Mesodermal cell (in vitro differentiated cells): ENCODE results near the gene SORT1.

Source experiments
- H3K27ac ChIP-seq: 2 replicates; pipeline ENCODE4 v1.7.0; 2013; ENCODE audit warnings: mild to moderate bottlenecking, low read depth, low read length, moderate library complexity; ENCODE audit not compliant: severe bottlenecking
- H3K36me3 ChIP-seq: 2 replicates; pipeline ENCODE4 v1.7.1; 2013; ENCODE audit warnings: mild to moderate bottlenecking, low read length, moderate library complexity; ENCODE audit not compliant: control insufficient read depth, insufficient read depth
- H3K4me1 ChIP-seq: one replicate; pipeline ENCODE4 v1.7.1; 2013; ENCODE audit warnings: mild to moderate bottlenecking, low read length; ENCODE audit not compliant: insufficient read depth, control insufficient read depth, poor library complexity, severe bottlenecking
- H3K4me3 ChIP-seq: 2 replicates; pipeline ENCODE4 v1.7.0; 2013; ENCODE audit warnings: low read length, control low read depth, mild to moderate bottlenecking; ENCODE audit not compliant: insufficient read depth, poor library complexity, severe bottlenecking; ENCODE audit errors: extremely low read depth
- H3K9me3 ChIP-seq: 2 replicates; pipeline ENCODE4 v1.7.1; 2013; ENCODE audit warnings: mild to moderate bottlenecking, low read length, moderate library complexity; ENCODE audit not compliant: control insufficient read depth
- WGBS, 2 experiments: methylation state at CpG; one replicate each; pipeline ENCODE4 v1.1.5; 2013; ENCODE audit warnings: missing lambda C conversion rate in 2 of 2; ENCODE audit not compliant: insufficient coverage in 2 of 2; 5-methylcytosine and 5-hydroxymethylcytosine counted together

The SORT1 gene

DNA sequence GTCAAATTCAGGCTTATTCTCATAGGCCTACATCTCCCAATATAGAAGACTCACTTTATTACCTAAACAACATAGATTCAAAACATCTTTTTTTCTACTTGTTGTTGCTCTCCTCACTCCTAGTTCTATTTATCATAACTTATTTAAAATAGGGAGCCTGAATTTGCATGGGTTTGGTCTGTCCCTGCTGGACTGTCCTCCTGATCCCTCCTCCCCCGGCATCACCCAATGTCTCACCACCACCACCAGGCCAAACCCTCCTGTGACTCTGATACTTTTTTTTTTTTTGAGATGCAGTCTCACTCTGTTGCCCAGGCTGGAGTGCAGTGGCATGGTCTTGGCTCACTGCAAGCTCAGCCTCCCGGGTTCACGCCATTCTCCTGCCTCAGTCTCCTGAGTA is 59.1 kb downstream of the SORT1 start:
- Histone ChIP-seq H3K4me3 (no peak overlapping the region), H3K9me3 (peaks cover 1% of the 10 kb centered on the region), H3K4me1 (no peaks in the 10 kb centered on the region), H3K36me3 (peaks cover 32% of the 10 kb centered on the region), H3K27ac (no peak overlapping the region)
- WGBS, 2 experiments: 91 to 100% methylated on average over 2 to 3 of the region's 3 CpGs

DNA sequence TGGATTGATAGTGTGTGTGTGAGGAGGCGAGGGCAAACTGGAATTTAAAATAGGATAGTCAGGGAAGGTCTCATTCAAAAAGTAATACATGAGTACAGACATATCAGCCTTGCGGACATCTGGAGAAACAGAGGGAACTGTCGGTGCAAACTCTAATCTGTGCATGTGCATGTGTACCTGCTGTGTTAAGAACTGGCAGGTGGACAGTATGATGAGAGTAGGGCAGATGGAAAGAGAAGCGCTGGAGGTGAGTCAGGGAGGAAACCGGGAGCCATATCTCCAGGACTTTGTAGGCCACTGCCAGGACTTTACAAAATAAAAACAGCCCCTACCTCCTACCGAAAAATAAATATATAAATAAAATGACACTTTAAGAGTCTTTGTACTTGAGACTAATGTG is 59.6 kb downstream of the SORT1 start:
- 93 to 100% methylated on average over 3 of the region's 6 CpGs for WGBS, 2 experiments
- no peak overlapping the region for H3K27ac ChIP-seq
- peaks cover 6% of the 10 kb centered on the region for H3K9me3 ChIP-seq
- H3K36me3 ChIP-seq: peaks cover 37% of the 10 kb centered on the region
- no peak overlapping the region for H3K4me3 ChIP-seq
- H3K4me1 ChIP-seq: no peaks in the 10 kb centered on the region

DNA sequence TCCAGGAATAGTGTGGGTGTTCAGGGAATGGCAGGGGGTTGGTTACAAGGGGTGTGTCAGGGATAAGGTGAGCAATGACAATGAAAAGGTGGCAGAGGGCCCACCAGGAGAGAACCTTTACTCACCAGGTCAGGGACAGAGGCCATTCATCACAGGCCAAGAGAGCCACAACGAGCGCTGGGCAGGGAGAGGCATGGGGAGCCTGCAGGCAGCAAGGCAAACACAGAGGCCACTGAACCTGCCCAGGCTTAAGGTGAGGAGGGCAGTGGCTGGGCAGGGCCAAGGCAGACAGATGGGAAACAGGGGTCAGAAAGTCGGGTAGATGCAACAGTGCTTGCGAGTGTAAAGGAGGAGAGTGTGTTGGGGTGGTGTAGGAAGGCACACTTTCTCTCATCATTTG is 62.6 kb downstream of the SORT1 start:
- Histone ChIP-seq H3K27ac (no peak overlapping the region), H3K9me3 (peaks cover 25% of the 10 kb centered on the region), H3K4me3 (no peak overlapping the region), H3K4me1 (no peaks in the 10 kb centered on the region), H3K36me3 (peaks cover 26% of the 10 kb centered on the region)
- 80 to 86% methylated on average over 1 to 2 of the region's 4 CpGs for WGBS, 2 experiments

DNA sequence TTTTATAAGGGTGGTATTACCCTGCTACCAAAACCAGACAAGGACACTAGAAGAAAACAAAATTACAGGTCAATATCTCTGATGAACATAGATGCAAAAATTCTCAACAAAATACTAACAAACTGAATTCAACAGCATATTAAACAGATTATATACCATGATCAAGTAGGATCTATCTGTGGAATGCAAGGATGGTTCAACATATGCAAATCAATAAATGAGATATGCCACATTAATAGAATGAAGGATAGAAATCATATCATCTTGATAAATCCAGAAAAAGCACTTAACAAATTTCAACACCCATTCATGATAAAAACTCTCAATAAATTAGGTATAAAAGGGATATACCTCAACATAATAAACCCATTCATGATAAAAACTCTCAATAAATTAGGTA is 66.6 kb downstream of the SORT1 start:
- no peak overlapping the region for H3K27ac ChIP-seq
- H3K9me3 ChIP-seq: peaks cover 28% of the 10 kb centered on the region
- H3K4me3 ChIP-seq: no peak overlapping the region
- no peaks in the 10 kb centered on the region for H3K4me1 ChIP-seq
- H3K36me3 ChIP-seq: peaks cover 33% of the 10 kb centered on the region

DNA sequence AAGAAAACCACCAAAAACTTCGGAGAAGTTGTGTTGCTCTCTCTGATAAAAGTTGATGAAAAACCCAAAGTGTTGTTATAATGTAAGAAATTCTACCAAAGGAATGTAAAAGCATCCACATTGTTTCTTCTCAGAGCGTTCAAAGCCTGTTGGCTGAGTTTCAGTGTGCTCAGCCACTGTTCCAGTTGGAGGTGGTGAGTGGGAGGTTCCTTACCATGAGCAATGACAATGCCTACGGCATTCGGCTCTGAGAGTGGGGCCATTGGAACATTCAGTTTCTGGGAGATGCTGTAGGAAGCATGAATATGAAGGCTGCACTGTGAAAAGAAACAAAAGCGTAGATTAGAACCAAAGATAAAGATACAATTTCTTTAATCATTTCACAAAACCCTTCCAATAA is 70.4 kb downstream of the SORT1 start:
- H3K27ac ChIP-seq: no peak overlapping the region
- H3K4me1 ChIP-seq: no peaks in the 10 kb centered on the region
- H3K36me3 ChIP-seq: peaks cover 19% of the 10 kb centered on the region
- 82 to 90% methylated on average over 2 to 3 of the region's 5 CpGs for WGBS, 2 experiments
- no peak overlapping the region for H3K4me3 ChIP-seq
- peaks cover 16% of the 10 kb centered on the region for H3K9me3 ChIP-seq

DNA sequence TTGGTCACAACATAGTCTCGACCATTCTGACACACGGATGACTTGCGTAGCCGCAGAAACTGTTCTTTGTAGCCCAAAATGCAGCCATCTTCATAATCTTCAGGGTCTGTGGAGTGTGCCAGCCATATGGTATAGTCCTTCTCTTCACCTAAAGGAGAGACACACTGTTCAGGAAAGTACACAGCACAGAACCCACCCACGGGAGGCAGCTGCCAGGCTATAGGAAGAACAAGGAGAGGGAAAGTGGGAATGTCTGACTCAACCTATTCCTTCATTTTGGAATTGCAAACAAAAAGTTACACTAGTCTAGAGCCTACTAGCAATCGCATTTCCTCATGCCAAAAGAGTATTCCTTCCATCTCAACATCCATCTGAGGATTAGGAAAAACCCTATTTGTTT is 74.7 kb downstream of the SORT1 start:
- Histone ChIP-seq H3K9me3 (no peaks in the 10 kb centered on the region), H3K4me1 (peaks cover 3% of the 10 kb centered on the region), H3K27ac (no peak overlapping the region), H3K36me3 (peaks cover 23% of the 10 kb centered on the region), H3K4me3 (no peak overlapping the region)
- 95 to 97% methylated on average over 4 of the region's 6 CpGs for WGBS, 2 experiments

DNA sequence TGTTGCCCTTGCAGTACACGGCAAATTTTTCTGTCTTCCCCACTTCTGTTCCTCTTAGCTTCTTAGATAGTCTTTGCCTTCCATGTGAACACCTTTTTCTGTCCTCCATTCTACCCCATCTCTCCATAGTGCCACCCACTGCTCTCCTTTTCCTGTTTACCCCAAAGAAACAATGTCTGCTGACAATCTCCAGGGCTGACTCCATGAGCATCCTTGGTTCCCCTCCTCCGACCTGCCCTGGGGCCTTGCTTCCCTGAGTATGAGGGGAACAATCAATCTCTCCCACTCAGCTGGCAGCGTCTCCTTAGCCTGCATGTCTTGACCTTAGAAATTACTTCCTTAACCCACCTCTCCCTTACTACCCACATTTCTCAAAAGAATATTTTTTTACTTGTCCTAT is 78.6 kb downstream of the SORT1 start:
- peaks cover 24% of the 10 kb centered on the region for H3K36me3 ChIP-seq
- H3K4me1 ChIP-seq: peaks cover 5% of the 10 kb centered on the region
- H3K27ac ChIP-seq: no peak overlapping the region
- 64 to 71% methylated on average over 3 of the region's 3 CpGs for WGBS, 2 experiments
- no peaks in the 10 kb centered on the region for H3K9me3 ChIP-seq
- no peak overlapping the region for H3K4me3 ChIP-seq

DNA sequence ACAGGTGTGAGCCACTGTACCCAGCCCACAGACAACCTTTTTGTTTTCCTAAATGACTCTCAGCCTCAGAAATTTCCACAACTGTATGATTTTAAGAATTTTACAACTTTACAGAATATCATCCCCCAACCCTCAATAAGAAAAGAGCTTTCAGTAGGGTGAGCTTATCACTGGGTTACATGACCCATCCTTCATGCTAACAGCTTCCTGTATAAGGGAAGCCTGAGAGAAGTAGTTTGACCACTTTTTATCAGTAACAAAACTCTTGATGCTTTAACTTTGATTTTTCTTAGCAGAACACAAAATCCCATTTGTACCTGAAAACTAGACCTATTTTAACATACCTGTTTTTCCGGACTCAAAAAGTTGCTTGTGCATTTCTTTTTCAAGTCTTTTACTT is 81.2 kb downstream of the SORT1 start:
- Histone ChIP-seq H3K36me3 (peaks cover 28% of the 10 kb centered on the region), H3K4me3 (no peak overlapping the region), H3K4me1 (peaks cover 5% of the 10 kb centered on the region), H3K9me3 (no peaks in the 10 kb centered on the region), H3K27ac (no peak overlapping the region)
- 86 to 100% methylated on average over 1 of the region's 1 CpG for WGBS, 2 experiments

DNA sequence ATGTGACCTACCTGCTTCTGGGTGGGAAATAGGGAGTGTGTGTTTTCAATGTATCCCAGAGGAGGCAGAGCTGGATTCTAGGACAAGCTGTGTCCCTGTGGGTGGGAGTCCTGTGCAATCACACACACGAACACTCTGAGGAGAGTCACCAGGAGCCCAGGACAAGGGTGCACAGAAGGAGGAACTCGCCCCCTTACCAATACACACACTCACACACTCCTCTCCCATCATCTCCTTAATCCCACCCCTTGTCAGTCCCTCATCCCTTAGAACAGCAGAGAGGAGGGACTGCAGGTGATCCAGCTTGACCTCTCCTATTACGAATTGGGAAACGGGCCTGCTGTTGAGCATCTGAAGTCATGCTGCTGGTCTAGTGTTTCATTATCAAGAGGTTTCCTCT is 82.4 kb downstream of the SORT1 start:
- H3K4me1 ChIP-seq: peaks cover 5% of the 10 kb centered on the region
- H3K36me3 ChIP-seq: peaks cover 28% of the 10 kb centered on the region
- WGBS, 2 experiments: 91 to 93% methylated on average over 3 to 4 of the region's 4 CpGs

DNA sequence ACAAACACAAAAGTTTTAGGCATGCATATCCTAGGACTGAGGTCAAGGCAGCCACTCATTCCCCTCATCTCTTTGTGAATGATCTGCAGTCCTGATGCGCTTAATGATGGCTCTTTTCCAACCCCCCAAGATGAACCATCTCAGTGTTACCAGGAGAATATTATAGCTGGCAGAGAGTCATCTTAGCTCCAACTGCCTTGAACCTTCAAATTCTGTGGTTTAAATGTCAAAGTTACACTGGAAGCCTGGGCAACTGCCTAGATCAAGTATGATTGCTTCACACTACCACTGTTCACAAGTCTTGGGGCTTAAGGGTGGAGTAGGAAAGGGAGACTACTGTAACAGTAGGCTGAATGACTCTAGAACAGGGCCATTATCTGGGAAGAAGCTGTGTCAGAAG is 82.9 kb downstream of the SORT1 start:
- no peak overlapping the region for H3K4me3 ChIP-seq
- no peaks in the 10 kb centered on the region for H3K9me3 ChIP-seq
- no peak overlapping the region for H3K27ac ChIP-seq
- peaks cover 5% of the 10 kb centered on the region for H3K4me1 ChIP-seq
- H3K36me3 ChIP-seq: peaks cover 28% of the 10 kb centered on the region
- WGBS, 2 experiments: 100% methylated on average over 1 of the region's 1 CpG; no CpG with 5 or more reads in 1 of the 2 experiments

More for the DNA sequence above, 82.4 kb downstream of the SORT1 start:
- Histone ChIP-seq H3K9me3 (no peaks in the 10 kb centered on the region), H3K27ac (no peak overlapping the region), H3K4me3 (no peak overlapping the region)

DNA sequence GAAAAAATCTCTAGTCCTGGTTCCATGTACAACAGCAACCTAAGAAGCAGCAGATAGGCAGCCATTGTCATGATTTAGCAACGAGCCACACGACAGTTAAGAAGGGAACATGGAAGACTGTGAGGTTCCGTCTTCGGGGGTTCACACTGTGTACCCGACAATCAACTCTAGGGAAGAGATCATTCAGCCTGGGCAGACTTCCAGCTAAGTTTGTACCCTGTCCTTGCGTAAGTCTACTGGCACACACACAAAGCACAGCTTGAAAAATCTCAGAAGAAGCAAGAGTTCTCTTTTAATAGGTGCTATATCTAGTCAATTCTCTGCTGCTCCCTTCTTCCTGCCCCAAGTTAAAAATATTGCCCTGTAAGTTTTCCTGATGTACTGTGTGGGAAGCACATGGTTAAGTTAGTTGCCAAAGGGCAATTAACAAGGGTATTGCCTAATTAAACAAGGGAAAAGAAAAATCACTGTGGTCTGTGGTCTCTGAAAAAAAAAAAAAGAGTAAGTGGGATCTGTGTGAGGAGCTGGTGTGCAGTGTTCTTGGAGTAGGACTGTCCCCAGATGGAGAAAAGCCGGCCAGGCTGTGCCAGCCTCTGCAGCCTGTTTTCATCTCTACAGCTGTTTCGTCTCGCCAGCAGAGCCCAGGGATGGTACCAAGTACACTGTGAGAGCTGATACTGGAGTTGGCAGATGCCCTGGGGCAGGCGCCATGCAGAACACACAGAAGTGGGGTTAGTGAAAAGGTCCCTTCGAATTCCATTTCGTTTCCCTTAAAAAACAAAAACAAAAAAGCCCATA is 84.5 kb downstream of the SORT1 start:
- H3K27ac ChIP-seq: no peak overlapping the region
- WGBS, 2 experiments: 93 to 94% methylated on average over 8 to 9 of the region's 12 CpGs

More for the DNA sequence above, 84.5 kb downstream of the SORT1 start:
- H3K4me1 ChIP-seq: peaks cover 4% of the 10 kb centered on the region
- peaks cover 24% of the 10 kb centered on the region for H3K36me3 ChIP-seq
- H3K9me3 ChIP-seq: no peaks in the 10 kb centered on the region
- H3K4me3 ChIP-seq: no peak overlapping the region
